B cell (primary cell): Measurements from ENCODE around the gene AGRN. TPM values are rescaled to one million over a fixed set of nuclear protein-coding genes. Genes with fewer than 3 reads are reported as not detected.

Experiments
- ATAC-seq: fragments of 200-7000 bp; cut with Tn5 transposase; one replicate; pipeline ENCODE4 v1.10.0; 2021; ENCODE audit warnings: low read depth, mild to moderate bottlenecking, moderate number of reproducible peaks, moderate library complexity
- CTCF ChIA-PET: fragments of 350-600 bp; sonication (Branson Sonifier 250); formaldehyde crosslinking; loops from one replicate; lab custom pipeline; 2021; ENCODE audit warnings: antibody characterized with exemption, inconsistent platforms; lab: Charles Lee
- POLR2A ChIA-PET: fragments of 350-600 bp; sonication (Branson Sonifier 250); formaldehyde crosslinking; loops from one replicate; lab custom pipeline; 2021; ENCODE audit warnings: antibody characterized with exemption; lab: Charles Lee
- DNase-seq: peaks from one replicate; pipeline ENCODE4 v3.0.0; 2013
- H2AFZ ChIP-seq: 2 replicates; pipeline ENCODE4 v1.6.1; 2012; ENCODE audit warnings: mild to moderate bottlenecking, low read depth, low read length; ENCODE audit not compliant: insufficient read depth, poor library complexity, severe bottlenecking
- H3K27ac ChIP-seq, 2 donors: 1 replicate in 1 of 2; 2 replicates in 1 of 2; pipeline ENCODE4 v1.5.1; 2012 to 2013; ENCODE audit warnings: low read length in 2 of 2, mild to moderate bottlenecking in 2 of 2, moderate library complexity in 1 of 2
- H3K27me3 ChIP-seq, 4 experiments: fragments of 200-600 bp in 1 of 4; sonication (generic) in 1 of 4; replicated peaks in 1 of 4; 1 replicate in 2 of 4; 2 replicates in 2 of 4; pipeline versions ENCODE4 v1.6.1 to v1.7.0; 2013 to 2016; ENCODE audit warnings: low read length in 3 of 4, mild to moderate bottlenecking in 2 of 4, mixed read lengths in 1 of 4, moderate library complexity in 1 of 4; ENCODE audit not compliant: insufficient read depth in 4 of 4, control insufficient read depth in 3 of 4; ENCODE audit errors: control extremely low read depth in 1 of 4
- H3K36me3 ChIP-seq, 2 experiments: replicated peaks in 1 of 2; 1 replicate in 1 of 2; 2 replicates in 1 of 2; pipeline versions ENCODE4 v1.6.1 to v1.7.1; 2013; ENCODE audit warnings: low read length in 1 of 2; ENCODE audit not compliant: insufficient read depth in 2 of 2, control insufficient read depth in 1 of 2; ENCODE audit errors: control extremely low read depth in 1 of 2, extremely low read depth in 1 of 2
- H3K4me1 ChIP-seq, 2 donors: fragments of 200-600 bp in 1 of 2; sonication (generic) in 1 of 2; 1 replicate in 1 of 2; 2 replicates in 1 of 2; pipeline versions ENCODE4 v1.5.1 to v1.6.1; 2013 to 2017; ENCODE audit warnings: low read length in 2 of 2; ENCODE audit not compliant: control insufficient read depth in 2 of 2, insufficient read depth in 2 of 2
- H3K4me2 ChIP-seq: replicated peaks from 2 replicates; pipeline ENCODE3; 2012; ENCODE audit warnings: mild to moderate bottlenecking, low read depth, low read length; ENCODE audit not compliant: poor library complexity, severe bottlenecking
- H3K4me3 ChIP-seq, 5 experiments: fragments of 200-600 bp in 1 of 5; sonication (generic) in 1 of 5; 1 replicate in 3 of 5; 2 replicates in 2 of 5; pipeline versions ENCODE4 v1.5.1 to v1.7.0; 2011 to 2016; ENCODE audit warnings: low read length in 4 of 5, mild to moderate bottlenecking in 4 of 5, low read depth in 2 of 5, control low read depth in 1 of 5, moderate library complexity in 1 of 5; ENCODE audit not compliant: insufficient read depth in 1 of 5; ENCODE audit errors: control extremely low read depth in 1 of 5, extremely low read depth in 1 of 5
- H3K79me2 ChIP-seq: fragments of 200-600 bp; sonication (generic); one replicate; pipeline ENCODE4 v1.6.0; 2016; ENCODE audit warnings: low read length; ENCODE audit not compliant: control insufficient read depth, insufficient read depth
- H3K9ac ChIP-seq: fragments of 200-600 bp; sonication (generic); 2 replicates; pipeline ENCODE4 v1.6.1; 2017; ENCODE audit warnings: mild to moderate bottlenecking, low read length, moderate library complexity
- H3K9me3 ChIP-seq, 3 donors: one replicate each; pipeline versions ENCODE4 v1.6.1 to v1.7.1; 2013; ENCODE audit warnings: low read length in 2 of 3; ENCODE audit not compliant: control insufficient read depth in 2 of 3, insufficient read depth in 1 of 3; ENCODE audit errors: control extremely low read depth in 1 of 3
- H4K20me1 ChIP-seq: 2 replicates; pipeline ENCODE4 v1.6.0; 2012; ENCODE audit warnings: mild to moderate bottlenecking, low read length; ENCODE audit not compliant: insufficient read depth, control insufficient read depth, poor library complexity, severe bottlenecking
- H3K27ac Mint-ChIP-seq: one replicate; pipeline ENCODE4 v1.8.0; 2021; ENCODE audit warnings: mixed read lengths
- H3K27me3 Mint-ChIP-seq: one replicate; pipeline ENCODE4 v1.8.0; 2021; ENCODE audit warnings: mixed read lengths
- H3K4me1 Mint-ChIP-seq: one replicate; pipeline ENCODE4 v1.8.0; 2021; ENCODE audit warnings: mixed read lengths
- H3K4me3 Mint-ChIP-seq: one replicate; pipeline ENCODE4 v1.8.0; 2021; ENCODE audit warnings: mixed read lengths
- H3K9me3 Mint-ChIP-seq: one replicate; pipeline ENCODE4 v1.8.0; 2022; ENCODE audit warnings: mixed read lengths; ENCODE audit not compliant: insufficient read depth
- EZH2 ChIP-seq: IDR thresholded peaks from 2 replicates; pipeline ENCODE4 v1.6.1; 2012; ENCODE audit warnings: borderline replicate concordance, low read depth, mild to moderate bottlenecking, moderate library complexity, low read length; ENCODE audit not compliant: insufficient read depth, poor library complexity, severe bottlenecking
- whole genome bisulfite sequencing: methylation state at CpG from one replicate; pipeline ENCODE4 v1.1.5; 2013; ENCODE audit warnings: missing lambda C conversion rate; ENCODE audit not compliant: insufficient coverage; 5-methylcytosine and 5-hydroxymethylcytosine counted together
- intact Hi-C: fragments of 100-400 bp; cut with micrococcal nuclease; formaldehyde crosslinking; loops from one replicate; pipeline ENCODE4 v1.10.0; 2022
- polyA plus RNA-seq: library from polyadenylated mRNA; depleted of rRNA; stranded (reverse); fragments of >200 nt; gene quantifications from 2 replicates; pipeline ENCODE4 v1.2.3, GENCODE V29; 2012
- total RNA-seq, 2 donors: library from RNA; stranded (reverse); fragments of 120-200 nt in 1 of 2; gene quantifications; 1 replicate in 1 of 2; 2 replicates in 1 of 2; pipeline versions ENCODE4 v1.2.3 to v1.2.4, GENCODE V29; 2013 to 2022
- TF ChIP-seq, protein P1 (sequence below): fragments of 200-600 bp; IDR thresholded peaks from one replicate; pipeline ENCODE4 v1.8.0; 2022; ENCODE audit warnings: antibody characterized with exemption, mild to moderate bottlenecking

The AGRN gene
- total and polyA plus RNA-seq, 2 donors (not counting 1 experiment from before 2014, with no cell fraction given): 7.3 to 31.3 TPM

DNA sequence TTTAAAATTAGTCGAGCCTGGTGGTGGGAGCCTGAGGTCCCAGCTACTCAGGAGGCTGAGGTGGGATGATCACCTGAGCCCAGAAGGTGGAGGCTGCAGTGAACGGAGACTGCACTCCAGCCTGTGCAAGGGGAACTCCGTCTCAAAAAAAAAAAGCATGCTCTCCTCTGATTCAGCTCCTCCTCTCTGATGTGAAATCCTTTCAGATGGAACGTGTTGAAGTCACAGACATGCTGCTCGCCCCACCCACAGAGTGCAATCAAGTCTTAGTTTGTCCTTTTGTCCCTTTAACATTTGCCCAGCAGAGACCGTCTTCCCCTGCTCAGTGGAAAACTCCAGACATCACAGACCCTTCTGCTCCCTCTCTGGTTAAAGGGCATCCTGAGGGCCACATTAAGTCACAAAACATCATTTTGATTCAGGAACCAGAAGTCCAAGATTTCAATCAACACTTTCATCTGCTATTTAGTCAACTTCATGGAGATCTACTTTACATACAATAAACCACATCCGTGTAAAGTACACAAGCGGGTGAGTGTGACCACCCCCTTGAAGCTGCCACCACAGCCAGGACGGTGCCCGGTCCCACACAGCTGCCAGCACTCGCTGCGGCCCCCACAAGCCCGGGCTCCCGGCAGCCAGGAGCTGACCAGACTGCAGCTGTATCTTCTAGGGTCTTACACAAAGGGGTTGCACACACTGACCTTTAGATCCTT, 73.1 kb downstream of the AGRN start:
- peak; percentile 65 for ATAC-seq
- Histone ChIP-seq H3K4me2 (peak overlapping the region; percentile 21), H3K9ac (no peak overlapping the region), H3K4me1 (peaks cover 0 to 7% of the 10 kb centered on the region in 2 donors), H3K36me3 (no peaks in the 10 kb centered on the region), H3K9me3 (peaks cover 0 to 2% (median 0%) of the 10 kb centered on the region in 3 donors), H3K27ac (peak overlapping the region in 1 of 2 donors; percentile 12), H4K20me1 (no peaks in the 10 kb centered on the region), H3K4me3 (no peak overlapping the region), H2AFZ (no peak overlapping the region), H3K27me3 (no peaks in the 10 kb centered on the region), H3K79me2 (no peaks in the 10 kb centered on the region)
- Mint-ChIP-seq H3K4me3 (peak overlapping the region; percentile 70), H3K27me3 (no peaks in the 10 kb centered on the region), H3K4me1 (peaks cover 5% of the 10 kb centered on the region), H3K27ac (peak overlapping the region; percentile 82), H3K9me3 (no peaks in the 10 kb centered on the region)
- TF ChIP-seq EZH2: no peak
- TF ChIP-seq, protein P1, sequence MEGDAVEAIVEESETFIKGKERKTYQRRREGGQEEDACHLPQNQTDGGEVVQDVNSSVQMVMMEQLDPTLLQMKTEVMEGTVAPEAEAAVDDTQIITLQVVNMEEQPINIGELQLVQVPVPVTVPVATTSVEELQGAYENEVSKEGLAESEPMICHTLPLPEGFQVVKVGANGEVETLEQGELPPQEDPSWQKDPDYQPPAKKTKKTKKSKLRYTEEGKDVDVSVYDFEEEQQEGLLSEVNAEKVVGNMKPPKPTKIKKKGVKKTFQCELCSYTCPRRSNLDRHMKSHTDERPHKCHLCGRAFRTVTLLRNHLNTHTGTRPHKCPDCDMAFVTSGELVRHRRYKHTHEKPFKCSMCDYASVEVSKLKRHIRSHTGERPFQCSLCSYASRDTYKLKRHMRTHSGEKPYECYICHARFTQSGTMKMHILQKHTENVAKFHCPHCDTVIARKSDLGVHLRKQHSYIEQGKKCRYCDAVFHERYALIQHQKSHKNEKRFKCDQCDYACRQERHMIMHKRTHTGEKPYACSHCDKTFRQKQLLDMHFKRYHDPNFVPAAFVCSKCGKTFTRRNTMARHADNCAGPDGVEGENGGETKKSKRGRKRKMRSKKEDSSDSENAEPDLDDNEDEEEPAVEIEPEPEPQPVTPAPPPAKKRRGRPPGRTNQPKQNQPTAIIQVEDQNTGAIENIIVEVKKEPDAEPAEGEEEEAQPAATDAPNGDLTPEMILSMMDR: no peak
- intact Hi-C loops: no loop called here
- 80% methylated on average over 14 of the region's 14 CpGs for WGBS
- DNase-seq: peak; percentile 46
- CTCF ChIA-PET: interaction anchor here (1.2 kb wide), 1 partner anchor 60 kb away, joined by 5 read pairs; no protein-coding TSS in a partner anchor
- POLR2A ChIA-PET: no interaction called here

DNA sequence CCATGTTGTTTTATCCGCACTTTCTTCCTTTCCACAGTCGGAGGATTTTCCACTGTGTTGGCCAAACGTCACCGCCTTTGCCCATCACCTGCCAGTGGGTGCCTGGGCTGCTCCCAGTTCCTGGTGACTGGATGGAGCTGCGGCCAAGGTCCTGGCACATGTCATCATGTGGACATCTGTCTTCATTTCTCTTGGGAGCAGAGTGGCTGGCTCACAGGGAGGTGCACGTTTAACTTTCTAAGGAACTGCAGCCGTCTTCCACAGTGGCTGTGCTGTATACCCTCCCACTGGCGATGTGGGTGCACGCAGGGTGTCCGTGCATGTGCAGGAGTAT, 73.7 kb downstream of the AGRN start:
- DNase-seq (no peak), ATAC-seq (no peak)
- intact Hi-C loops: no loop called here
- ChIA-PET POLR2A (no interaction called here), CTCF (interaction anchor here (0.7 kb wide), 1 partner anchor 61 kb away, joined by 3 read pairs; no protein-coding TSS in a partner anchor)
- TF ChIP-seq, protein P1: no peak
- TF ChIP-seq EZH2: no peak
- H3K27ac ChIP-seq: no peak overlapping the region
- H3K79me2 ChIP-seq: no peaks in the 10 kb centered on the region
- no peaks in the 10 kb centered on the region for H3K36me3 ChIP-seq
- peak overlapping the region; percentile 48 for H3K4me3 Mint-ChIP-seq
- H3K9me3 ChIP-seq: peaks cover 0 to 2% (median 0%) of the 10 kb centered on the region in 3 donors
- H3K4me1 Mint-ChIP-seq: peaks cover 5% of the 10 kb centered on the region
- H3K27me3 Mint-ChIP-seq: no peaks in the 10 kb centered on the region
- H3K4me2 ChIP-seq: no peak overlapping the region
- peaks cover 0 to 7% of the 10 kb centered on the region in 2 donors for H3K4me1 ChIP-seq
- H3K27ac Mint-ChIP-seq: peak overlapping the region; percentile 59
- H2AFZ ChIP-seq: no peak overlapping the region
- H3K4me3 ChIP-seq: no peak overlapping the region
- no peak overlapping the region for H3K9ac ChIP-seq
- no peaks in the 10 kb centered on the region for H4K20me1 ChIP-seq
- H3K9me3 Mint-ChIP-seq: no peaks in the 10 kb centered on the region
- WGBS: 95% methylated on average over 10 of the region's 10 CpGs
- H3K27me3 ChIP-seq: no peaks in the 10 kb centered on the region
